SK-N-SH treated with all-trans-retinoic acid at 6 μM for 48 hours (cell line): ENCODE results near the gene ATP5F1C.

Source experiments
- ATAC-seq: fragments of 200-7000 bp; cut with Tn5 transposase; 3 replicates; pipeline ENCODE4 v1.9.1; 2020; ENCODE audit warnings: mild to moderate bottlenecking, moderate library complexity
- ARNTL ChIP-seq: fragments of 450-650 bp; formaldehyde crosslinking; IDR thresholded peaks from 2 replicates; pipeline ENCODE4 v1.5.0; 2020; ENCODE audit warnings: low read depth, mild to moderate bottlenecking, moderate library complexity, borderline replicate concordance
- BACH2 ChIP-seq: fragments of 250-450 bp; sonication (Bioruptor Pico); IDR thresholded peaks from 2 replicates; pipeline ENCODE4 v1.9.0; 2021; ENCODE audit warnings: mild to moderate bottlenecking, borderline replicate concordance
- CSDC2 ChIP-seq: fragments of 250-450 bp; sonication (Bioruptor Pico); IDR thresholded peaks from 2 replicates; pipeline ENCODE4 v1.5.0; 2020; ENCODE audit warnings: mild to moderate bottlenecking, moderate library complexity
- ESRRG ChIP-seq: fragments of 250-450 bp; sonication (Bioruptor Pico); IDR thresholded peaks from 2 replicates; pipeline ENCODE4 v1.6.1; 2021; ENCODE audit warnings: mild to moderate bottlenecking
- GLIS3 ChIP-seq: fragments of 250-450 bp; sonication (Bioruptor Pico); IDR thresholded peaks from 2 replicates; pipeline ENCODE4 v1.5.0; 2020; ENCODE audit warnings: mild to moderate bottlenecking, moderate library complexity
- ISL1 ChIP-seq: fragments of 250-450 bp; sonication (Bioruptor Pico); IDR thresholded peaks from 2 replicates; pipeline ENCODE4 v2.1.2; 2022; ENCODE audit warnings: mild to moderate bottlenecking, moderate library complexity
- OSR1 ChIP-seq: fragments of 250-450 bp; sonication (Bioruptor Pico); IDR thresholded peaks from 2 replicates; pipeline ENCODE4 v1.8.0; 2022; ENCODE audit warnings: moderate library complexity, mild to moderate bottlenecking, inconsistent platforms
- PATZ1 ChIP-seq: fragments of 250-450 bp; sonication (Bioruptor Pico); IDR thresholded peaks from 2 replicates; pipeline ENCODE4 v1.8.0; 2020; ENCODE audit warnings: mild to moderate bottlenecking, moderate library complexity, borderline replicate concordance
- POU6F1 ChIP-seq: fragments of 250-450 bp; sonication (Bioruptor Pico); IDR thresholded peaks from 2 replicates; pipeline ENCODE4 v1.8.0; 2021; ENCODE audit warnings: low read depth, mild to moderate bottlenecking, moderate library complexity, borderline replicate concordance
- PPARA ChIP-seq: fragments of 250-450 bp; sonication (Bioruptor Pico); IDR thresholded peaks from 2 replicates; pipeline ENCODE4 v1.5.0; 2020; ENCODE audit warnings: mild to moderate bottlenecking, borderline replicate concordance
- RARB ChIP-seq: fragments of 250-450 bp; sonication (Bioruptor Pico); IDR thresholded peaks from 2 replicates; pipeline ENCODE4 v1.8.0; 2021; ENCODE audit warnings: mild to moderate bottlenecking, moderate library complexity
- SNAI2 ChIP-seq: fragments of 250-450 bp; sonication (Bioruptor Pico); IDR thresholded peaks from 2 replicates; pipeline ENCODE4 v1.5.0; 2020; ENCODE audit warnings: mild to moderate bottlenecking, moderate library complexity
- TCF4 ChIP-seq: fragments of 250-450 bp; sonication (Bioruptor Pico); IDR thresholded peaks from 2 replicates; pipeline ENCODE4 v1.8.0; 2021; ENCODE audit warnings: mild to moderate bottlenecking, moderate library complexity, borderline replicate concordance
- TOX ChIP-seq: fragments of 250-450 bp; sonication (Bioruptor Pico); IDR thresholded peaks from 2 replicates; pipeline ENCODE4 v1.8.0; 2021; ENCODE audit warnings: mild to moderate bottlenecking, moderate library complexity, borderline replicate concordance
- ZC3H10 ChIP-seq: fragments of 250-450 bp; sonication (Bioruptor Pico); IDR thresholded peaks from 2 replicates; pipeline ENCODE4 v1.5.1; 2021; ENCODE audit warnings: mild to moderate bottlenecking, moderate library complexity
- ZFP3 ChIP-seq: fragments of 250-450 bp; sonication (Bioruptor Pico); IDR thresholded peaks from 2 replicates; pipeline ENCODE4 v1.5.0; 2020; ENCODE audit warnings: mild to moderate bottlenecking, moderate library complexity
- ZFP30 ChIP-seq: fragments of 450-650 bp; formaldehyde crosslinking; IDR thresholded peaks from 2 replicates; pipeline ENCODE4 v1.5.0; 2022; ENCODE audit warnings: mild to moderate bottlenecking, moderate library complexity
- ZNF565 ChIP-seq: fragments of 450-650 bp; formaldehyde crosslinking; conservative IDR thresholded peaks from 2 replicates; pipeline ENCODE4 v1.5.0; 2020; ENCODE audit warnings: low read depth, mild to moderate bottlenecking, moderate library complexity
- ZNF70 ChIP-seq: fragments of 450-650 bp; formaldehyde crosslinking; IDR thresholded peaks from 2 replicates; pipeline ENCODE4 v1.5.0; 2020; ENCODE audit warnings: mild to moderate bottlenecking, moderate library complexity
- TF ChIP-seq, protein P1 (sequence below): fragments of 250-450 bp; sonication (Bioruptor Pico); IDR thresholded peaks from 2 replicates; pipeline ENCODE4 v1.5.1; 2021; ENCODE audit warnings: mild to moderate bottlenecking, moderate library complexity
- TF ChIP-seq, protein P2 (sequence below): fragments of 250-450 bp; sonication (Bioruptor Pico); IDR thresholded peaks from 2 replicates; pipeline ENCODE4 v1.5.1; 2020; ENCODE audit warnings: low read depth, mild to moderate bottlenecking, moderate library complexity

The ATP5F1C gene

DNA sequence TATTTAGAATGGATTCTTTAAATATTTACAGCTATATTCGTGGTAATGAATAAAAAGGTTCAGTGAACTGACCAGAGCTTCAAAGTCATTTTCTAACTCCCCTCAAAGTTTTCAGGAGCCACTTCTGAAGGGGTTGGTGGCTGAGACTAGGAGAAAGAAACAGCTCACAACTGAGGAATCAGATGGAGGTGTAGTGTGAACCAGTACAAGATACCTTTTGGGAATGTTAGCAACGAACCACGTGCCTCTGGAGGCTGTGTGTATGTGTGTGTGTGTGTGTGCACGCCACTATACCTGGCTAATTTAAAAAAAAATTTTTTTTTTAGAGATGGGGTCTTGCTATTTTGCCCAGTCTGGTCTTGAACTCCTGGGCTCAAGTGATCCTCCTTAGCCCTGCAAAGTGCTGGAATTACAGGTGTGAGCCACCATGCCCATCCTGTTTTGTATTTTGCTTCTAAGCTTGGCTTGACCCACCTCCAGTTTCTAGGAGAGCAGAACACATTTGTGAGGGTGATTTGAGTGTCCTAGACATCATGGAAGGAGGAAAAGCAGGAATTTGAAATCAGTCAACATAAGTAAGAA is 20.8 kb downstream of the ATP5F1C start:
- TF ChIP-seq GLIS3 (CRISPR knock-in tag) (no peak), ISL1 (CRISPR knock-in tag) (no peak), ZFP3 (CRISPR knock-in tag) (no peak), BACH2 (CRISPR knock-in tag) (no peak), OSR1 (CRISPR knock-in tag) (no peak), TOX (no peak), ARNTL (CRISPR knock-in tag) (no peak), ESRRG (CRISPR knock-in tag) (no peak), TCF4 (CRISPR knock-in tag) (no peak), ZNF70 (CRISPR knock-in tag) (no peak), ZC3H10 (CRISPR knock-in tag) (no peak), POU6F1 (CRISPR knock-in tag) (no peak), ZFP30 (CRISPR knock-in tag) (no peak), RARB (no peak), ZNF565 (no peak), CSDC2 (CRISPR knock-in tag) (no peak), SNAI2 (no peak), PATZ1 (CRISPR knock-in tag) (no peak)
- TF ChIP-seq, protein P1, sequence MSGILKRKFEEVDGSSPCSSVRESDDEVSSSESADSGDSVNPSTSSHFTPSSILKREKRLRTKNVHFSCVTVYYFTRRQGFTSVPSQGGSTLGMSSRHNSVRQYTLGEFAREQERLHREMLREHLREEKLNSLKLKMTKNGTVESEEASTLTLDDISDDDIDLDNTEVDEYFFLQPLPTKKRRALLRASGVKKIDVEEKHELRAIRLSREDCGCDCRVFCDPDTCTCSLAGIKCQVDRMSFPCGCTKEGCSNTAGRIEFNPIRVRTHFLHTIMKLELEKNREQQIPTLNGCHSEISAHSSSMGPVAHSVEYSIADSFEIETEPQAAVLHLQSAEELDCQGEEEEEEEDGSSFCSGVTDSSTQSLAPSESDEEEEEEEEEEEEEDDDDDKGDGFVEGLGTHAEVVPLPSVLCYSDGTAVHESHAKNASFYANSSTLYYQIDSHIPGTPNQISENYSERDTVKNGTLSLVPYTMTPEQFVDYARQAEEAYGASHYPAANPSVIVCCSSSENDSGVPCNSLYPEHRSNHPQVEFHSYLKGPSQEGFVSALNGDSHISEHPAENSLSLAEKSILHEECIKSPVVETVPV (CRISPR knock-in tag), result no peak
- TF ChIP-seq, all 23 proteins: peak for 0
- ATAC-seq, result no peak

GRCh38 chr10:7810443-7810842 is 22.5 kb downstream of the ATP5F1C start:
- peak; percentile 59 for ATAC-seq
- no peak for TF ChIP-seq PPARA (CRISPR knock-in tag)
- TF ChIP-seq ARNTL (CRISPR knock-in tag), result no peak
- TF ChIP-seq, protein P1 (CRISPR knock-in tag), result no peak
- TF ChIP-seq BACH2 (CRISPR knock-in tag), result no peak
- TF ChIP-seq PATZ1 (CRISPR knock-in tag), result no peak
- TF ChIP-seq OSR1 (CRISPR knock-in tag), result no peak
- no peak for TF ChIP-seq ESRRG (CRISPR knock-in tag)
- TF ChIP-seq, protein P2, sequence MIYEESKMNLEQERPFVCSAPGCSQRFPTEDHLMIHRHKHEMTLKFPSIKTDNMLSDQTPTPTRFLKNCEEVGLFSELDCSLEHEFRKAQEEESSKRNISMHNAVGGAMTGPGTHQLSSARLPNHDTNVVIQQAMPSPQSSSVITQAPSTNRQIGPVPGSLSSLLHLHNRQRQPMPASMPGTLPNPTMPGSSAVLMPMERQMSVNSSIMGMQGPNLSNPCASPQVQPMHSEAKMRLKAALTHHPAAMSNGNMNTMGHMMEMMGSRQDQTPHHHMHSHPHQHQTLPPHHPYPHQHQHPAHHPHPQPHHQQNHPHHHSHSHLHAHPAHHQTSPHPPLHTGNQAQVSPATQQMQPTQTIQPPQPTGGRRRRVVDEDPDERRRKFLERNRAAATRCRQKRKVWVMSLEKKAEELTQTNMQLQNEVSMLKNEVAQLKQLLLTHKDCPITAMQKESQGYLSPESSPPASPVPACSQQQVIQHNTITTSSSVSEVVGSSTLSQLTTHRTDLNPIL (CRISPR knock-in tag), result no peak
- TF ChIP-seq RARB, result no peak
